HCT116 (cell line): ENCODE data around the gene PSG2. TPM values are rescaled to one million over a fixed set of nuclear protein-coding genes. Genes with fewer than 3 reads are reported as not detected.
"Not testable (repeated sequence)": the region's sequence is repeated elsewhere in the genome, so short reads cannot be mapped to it uniquely, and the experiment has no call there.

Experiments used
- ATAC-seq: fragments of 200-7000 bp; cut with Tn5 transposase; 2 replicates; pipeline ENCODE4 v1.9.1; 2020; ENCODE audit warnings: mild to moderate bottlenecking, moderate library complexity
- BruUV-seq: library from RNA; stranded (reverse); fragments of 400-500 nt; replicated peaks from 2 replicates; lab custom pipeline; 2021; lab: Mats Ljungman, UMichigan
- CTCF ChIA-PET: fragments of 300-600 bp; sonication (Branson Sonifier 250); formaldehyde crosslinking; loops from one replicate; lab custom pipeline; 2021; ENCODE audit warnings: antibody characterized with exemption; lab: Charles Lee
- POLR2A ChIA-PET: fragments of 300-600, 350-600 bp; sonication (Branson Sonifier 250); formaldehyde crosslinking; loops from one replicate; lab custom pipeline; 2021; ENCODE audit warnings: antibody characterized with exemption; lab: Charles Lee
- RAD21 ChIA-PET, 2 experiments: fragments of 300-600 bp; sonication (Branson Sonifier 250); formaldehyde crosslinking; loops; one replicate each; lab custom pipeline; 2023; ENCODE audit warnings: low total read pairs in 2 of 2; ENCODE audit not compliant: uncharacterized antibody in 2 of 2, unreplicated experiment in 2 of 2, low non-redundant PET in 1 of 2; lab: Charles Lee
- DNase-seq: peaks from one replicate; pipeline ENCODE4 v3.0.0-alpha.2; 2010; ENCODE audit warnings: low read depth, low spot score
- H2AFZ ChIP-seq: fragments of 200-600 bp; shearing (Covaris generic), sonication (generic); 2 replicates; pipeline ENCODE4 v1.6.1; 2017; ENCODE audit warnings: low read depth, mixed run types, mixed read lengths, antibody characterized with exemption, low read length; ENCODE audit not compliant: poor library complexity, severe bottlenecking
- H3K27ac ChIP-seq: 2 replicates; pipeline ENCODE4 v1.5.1; 2012; ENCODE audit warnings: low read depth, low read length
- H3K27me3 ChIP-seq: fragments of 200-600 bp; sonication (generic); 2 replicates; pipeline ENCODE4 v1.6.1; 2016; ENCODE audit warnings: mixed run types, low read length, mixed read lengths; ENCODE audit not compliant: insufficient read depth
- H3K36me3 ChIP-seq, 2 experiments: fragments of 200-500 bp in 1 of 2; fragments of 200-600 bp in 1 of 2; sonication (Bioruptor generic) in 1 of 2; sonication (generic) in 1 of 2; 2 replicates each; pipeline versions ENCODE4 v1.5.1 to v1.6.1; 2014 to 2016; ENCODE audit warnings: low read length in 2 of 2, inconsistent platforms in 1 of 2, mixed read lengths in 1 of 2, mixed run types in 1 of 2; ENCODE audit not compliant: insufficient read depth in 2 of 2, control insufficient read depth in 1 of 2
- H3K4me1 ChIP-seq, 2 experiments: fragments of 200-600 bp in 1 of 2; sonication (generic) in 1 of 2; 2 replicates each; pipeline versions ENCODE4 v1.5.1 to v1.6.1; 2012 to 2017; ENCODE audit warnings: low read length in 2 of 2, inconsistent platforms in 1 of 2, mild to moderate bottlenecking in 1 of 2, mixed read lengths in 1 of 2, mixed run types in 1 of 2, moderate library complexity in 1 of 2; ENCODE audit not compliant: insufficient read depth in 2 of 2, control insufficient read depth in 1 of 2
- H3K4me2 ChIP-seq: fragments of 200-600 bp; sonication (generic); 2 replicates; pipeline ENCODE4 v1.6.1; 2017; ENCODE audit warnings: mixed run types, low read length, mixed read lengths
- H3K4me3 ChIP-seq, 2 experiments: fragments of 200-600 bp in 1 of 2; sonication (generic) in 1 of 2; replicated peaks in 1 of 2; 2 replicates each; pipeline ENCODE4 v1.5.1; 2011 to 2016; ENCODE audit warnings: low read length in 2 of 2, control low read depth in 1 of 2, low read depth in 1 of 2, mild to moderate bottlenecking in 1 of 2, mixed read lengths in 1 of 2, mixed run types in 1 of 2
- H3K79me2 ChIP-seq: fragments of 200-600 bp; sonication (generic); 2 replicates; pipeline ENCODE4 v1.6.1; 2017; ENCODE audit warnings: mild to moderate bottlenecking, mixed run types, low read length, moderate library complexity, mixed read lengths; ENCODE audit not compliant: insufficient read depth
- H3K9ac ChIP-seq: fragments of 200-600 bp; sonication (generic); 2 replicates; pipeline ENCODE4 v1.6.1; 2016; ENCODE audit warnings: low read length, mixed read lengths
- H3K9me2 ChIP-seq: fragments of 200-600 bp; sonication (generic), shearing (Covaris generic); 2 replicates; pipeline ENCODE4 v1.6.1; 2017; ENCODE audit warnings: mixed run types, mild to moderate bottlenecking, moderate library complexity; ENCODE audit not compliant: insufficient read depth
- H3K9me3 ChIP-seq, 2 experiments: fragments of 200-500 bp in 1 of 2; fragments of 200-600 bp in 1 of 2; sonication (Bioruptor generic) in 1 of 2; sonication (generic) in 1 of 2; 2 replicates each; pipeline ENCODE4 v1.6.1; 2014 to 2017; ENCODE audit warnings: low read length in 2 of 2, mixed read lengths in 2 of 2, inconsistent platforms in 1 of 2, low read depth in 1 of 2, mild to moderate bottlenecking in 1 of 2, mixed run types in 1 of 2, moderate library complexity in 1 of 2; ENCODE audit not compliant: control insufficient read depth in 1 of 2, insufficient read depth in 1 of 2
- H4K20me1 ChIP-seq: fragments of 200-600 bp; sonication (generic), shearing (Covaris generic); 2 replicates; pipeline ENCODE4 v1.6.1; 2017; ENCODE audit warnings: mixed run types, mild to moderate bottlenecking, moderate library complexity; ENCODE audit not compliant: insufficient read depth
- CTCF ChIP-seq, 3 experiments: fragments of 200-600 bp in 1 of 3; sonication (generic) in 1 of 3; IDR thresholded peaks in 2 of 3; conservative IDR thresholded peaks in 1 of 3; 2 replicates each; pipeline ENCODE4 v1.5.1; 2012 to 2017; ENCODE audit warnings: low read depth in 2 of 3, low read length in 2 of 3, antibody characterized with exemption in 1 of 3, borderline replicate concordance in 1 of 3, control low read depth in 1 of 3, mild to moderate bottlenecking in 1 of 3, mixed read lengths in 1 of 3, mixed run types in 1 of 3, moderate library complexity in 1 of 3; ENCODE audit not compliant: insufficient read depth in 1 of 3
- RAD21 ChIP-seq: IDR thresholded peaks from 2 replicates; pipeline ENCODE4 v1.6.1; 2012; ENCODE audit warnings: low read depth, mild to moderate bottlenecking
- intact Hi-C: fragments of 100-400 bp; cut with micrococcal nuclease; formaldehyde crosslinking; loops from 2 replicates; pipeline ENCODE4 v1.10.0; 2022
- total RNA-seq: library from RNA; stranded (reverse); gene quantifications from one replicate; pipeline ENCODE4 v1.2.1, GENCODE V29; 2021; ENCODE audit not compliant: unreplicated experiment

PSG2 gene
- total RNA-seq, 1 experiment from 2014 or later: not detected

GRCh38 chr19:43022098-43022497, 60.4 kb downstream of the PSG2 start:
- DNase-seq, H2AFZ ChIP-seq, H3K9me2 ChIP-seq, H3K79me2 ChIP-seq, intact Hi-C loops, H3K4me3 ChIP-seq, H3K9ac ChIP-seq, H3K4me2 ChIP-seq, H3K27ac ChIP-seq, H4K20me1 ChIP-seq, BruUV-seq, RAD21 ChIA-PET, POLR2A ChIA-PET, ATAC-seq, CTCF ChIA-PET, H3K27me3 ChIP-seq, H3K9me3 ChIP-seq, H3K36me3 ChIP-seq, H3K4me1 ChIP-seq: not testable (repeated sequence)

GRCh38 chr19:43021629-43022028, 60.9 kb downstream of the PSG2 start:
- POLR2A ChIA-PET, H3K27me3 ChIP-seq, BruUV-seq, ATAC-seq, H3K4me2 ChIP-seq, CTCF ChIA-PET, DNase-seq, H2AFZ ChIP-seq, H3K79me2 ChIP-seq, H4K20me1 ChIP-seq, intact Hi-C loops, RAD21 ChIA-PET, H3K27ac ChIP-seq, H3K9ac ChIP-seq, H3K9me3 ChIP-seq, H3K36me3 ChIP-seq, H3K4me1 ChIP-seq, H3K9me2 ChIP-seq, H3K4me3 ChIP-seq: not testable (repeated sequence)

- H3K27me3 ChIP-seq, ATAC-seq, H3K4me2 ChIP-seq, POLR2A ChIA-PET, BruUV-seq, H3K9me2 ChIP-seq, H4K20me1 ChIP-seq, intact Hi-C loops, H3K9me3 ChIP-seq, RAD21 ChIA-PET, H3K9ac ChIP-seq, H3K27ac ChIP-seq, H3K4me1 ChIP-seq, H3K79me2 ChIP-seq, H3K36me3 ChIP-seq, H3K4me3 ChIP-seq, H2AFZ ChIP-seq, DNase-seq: not testable (repeated sequence)
- TF ChIP-seq RAD21 (0 out of 2 replicates have a peak, but pooled peaks have one; percentile 12), CTCF (IDR thresholded peaks at IDR 0.05 in 2 of 3, conservative IDR thresholded peaks at IDR 0.05 in 1 of 3; ENCODE audit: borderline replicate concordance in 1 of 3, insufficient read depth in 1 of 3, low read depth in 2 of 3, low read length in 2 of 3) (peak in 2 of 3 experiments; percentile 11 to 12; a peak in 1 of 6 replicates)
- CTCF ChIA-PET: interaction anchor here (1.2 kb wide), 1 partner anchor 82 kb away, joined by 3 read pairs; no protein-coding TSS in a partner anchor
These were observed 62.9 kb downstream of the PSG2 start for GRCh38 chr19:43019588-43019987.
